ENCODE data around the gene TOM1.

TOM1 gene

GRCh38 chr22:35299673-35300499 is at the start of gene TOM1:
Gene TOM1 (plus strand): TSS chr22:35299894. CDS start chr22:35299929, 35 bp downstream.
- DNase-seq (ENCODE audit: low read depth), result peak; percentile 95

- no peak for DNase-seq (ENCODE audit: low read depth)
Measured at GRCh38 chr22:35250156-35250555, 49.5 kb upstream of the TOM1 start.

- no peak for DNase-seq (ENCODE audit: low read depth)
Measured at GRCh38 chr22:35253946-35254345, 45.7 kb upstream of the TOM1 start.

GRCh38 chr22:35257002-35257320 is 42.7 kb upstream of the TOM1 start:
- DNase-seq (ENCODE audit: low read depth), result no peak

GRCh38 chr22:35257321-35258190 is 42.1 kb upstream of the TOM1 start, which contains the start of gene HMGXB4:
Gene HMGXB4 (plus strand): TSS chr22:35257493. CDS start chr22:35262391, 4,898 bp downstream.
- DNase-seq (ENCODE audit: low read depth), result peak; percentile 82

GRCh38 chr22:35258191-35258988 is 41.3 kb upstream of the TOM1 start:
- DNase-seq (ENCODE audit: low read depth), result no peak

GRCh38 chr22:35264986-35265385 is 34.7 kb upstream of the TOM1 start:
- DNase-seq (ENCODE audit: low read depth), result no peak

GRCh38 chr22:35266277-35266676 is 33.4 kb upstream of the TOM1 start:
- DNase-seq (ENCODE audit: low read depth), result no peak

GRCh38 chr22:35269630-35270029 is 30.1 kb upstream of the TOM1 start:
- no peak for DNase-seq (ENCODE audit: low read depth)

- DNase-seq (ENCODE audit: low read depth), result no peak
Measured at GRCh38 chr22:35274154-35274871, 25.4 kb upstream of the TOM1 start.

- no peak for DNase-seq (ENCODE audit: low read depth)
Measured at GRCh38 chr22:35275580-35275979, 24.1 kb upstream of the TOM1 start.

GRCh38 chr22:35276019-35276418 is 23.7 kb upstream of the TOM1 start:
- DNase-seq (ENCODE audit: low read depth), result no peak

GRCh38 chr22:35288116-35288515 is 11.6 kb upstream of the TOM1 start:
- no peak for DNase-seq (ENCODE audit: low read depth)

GRCh38 chr22:35292786-35293185 is 6.9 kb upstream of the TOM1 start:
- DNase-seq (ENCODE audit: low read depth), result no peak

GRCh38 chr22:35296051-35296450 is 3.6 kb upstream of the TOM1 start:
- no peak for DNase-seq (ENCODE audit: low read depth)

- DNase-seq (ENCODE audit: low read depth), result peak; percentile 16
Measured at GRCh38 chr22:35299217-35299672, 449 bp upstream of the TOM1 start.

GRCh38 chr22:35301372-35301874 is 1.7 kb downstream of the TOM1 start:
- no peak for DNase-seq (ENCODE audit: low read depth)

GRCh38 chr22:35303029-35303624 is 3.4 kb downstream of the TOM1 start:
- DNase-seq (ENCODE audit: low read depth), result no peak

- DNase-seq (ENCODE audit: low read depth), result no peak
Measured at GRCh38 chr22:35305525-35306070, 5.9 kb downstream of the TOM1 start.

GRCh38 chr22:35306350-35306967 is 6.8 kb downstream of the TOM1 start:
- no peak for DNase-seq (ENCODE audit: low read depth)
